OCI-M2 (cell line): ENCODE results near the gene TGOLN2.

Experiments
- DNase-seq: peaks from one replicate; lab custom pipeline; 2025; ENCODE audit not compliant: unreplicated experiment; lab: John Stamatoyannopoulos, UW

The TGOLN2 gene

GRCh38 chr2:85269959-85270358 lies 57.8 kb downstream of the TGOLN2 start:
- no peak for DNase-seq
